ENCODE measurements around the gene CDK19. TPM values are rescaled to one million over a fixed set of nuclear protein-coding genes. Genes with fewer than 3 reads are reported as not detected.

The CDK19 gene
- total and polyA plus RNA-seq, 2 donors (not counting 1 experiment from before 2014, with no cell fraction given): 11.2 to 11.3 TPM

GRCh38 chr6:110612298-110612697, 203.0 kb downstream of the CDK19 start:
- Histone ChIP-seq H3K27me3 (ENCODE audit: control insufficient read depth, insufficient read depth, low read length) (no peaks in the 10 kb centered on the region), H3K27ac (ENCODE audit: insufficient read depth, low read length) (no peak overlapping the region), H4K20me1 (ENCODE audit: control insufficient read depth, extremely low read depth, insufficient read depth, low read length) (no peaks in the 10 kb centered on the region), H3K79me2 (ENCODE audit: control insufficient read depth, insufficient read depth, low read length) (no peaks in the 10 kb centered on the region), H3K4me2 (ENCODE audit: extremely low read depth, insufficient read depth, low read length) (no peak overlapping the region), H3K36me3 (ENCODE audit: control insufficient read depth, insufficient read depth, low read length) (no peaks in the 10 kb centered on the region), H3K9ac (ENCODE audit: insufficient read depth, low read length) (no peak overlapping the region), H3K4me1 (ENCODE audit: control insufficient read depth, extremely low read depth, insufficient read depth, low read length) (no peaks in the 10 kb centered on the region), H2AFZ (ENCODE audit: low read length) (no peak overlapping the region), H3K4me3 (replicated peaks in 1 of 4; ENCODE audit: control extremely low read depth in 1 of 4, insufficient read depth in 1 of 4, low read depth in 3 of 4, low read length in 4 of 4) (no peak overlapping the region), H3K9me3 (ENCODE audit: control insufficient read depth, insufficient read depth, low read depth, low read length) (no peaks in the 10 kb centered on the region)
- DNase-seq (ENCODE audit: low read depth in 2 of 2): no peak
- TF ChIP-seq EZH2 (IDR thresholded peaks at IDR 0.05; ENCODE audit: low read length, missing control alignments) (no peak), CTCF (conservative IDR thresholded peaks at IDR 0.05 in 1 of 2, IDR thresholded peaks at IDR 0.05 in 1 of 2; ENCODE audit: low read depth in 1 of 2, low read length in 2 of 2) (no peak)

- DNase-seq (ENCODE audit: low read depth in 2 of 2): peak in 1 of 2 donors; percentile 28
Measured at GRCh38 chr6:110609101-110609500, 206.2 kb downstream of the CDK19 start.

GRCh38 chr6:110608151-110608550, 207.1 kb downstream of the CDK19 start:
- Histone ChIP-seq H3K79me2 (ENCODE audit: control insufficient read depth, insufficient read depth, low read length) (no peaks in the 10 kb centered on the region), H3K4me3 (replicated peaks in 1 of 4; ENCODE audit: control extremely low read depth in 1 of 4, insufficient read depth in 1 of 4, low read depth in 3 of 4, low read length in 4 of 4) (no peak overlapping the region), H2AFZ (ENCODE audit: low read length) (no peak overlapping the region), H3K27me3 (ENCODE audit: control insufficient read depth, insufficient read depth, low read length) (no peaks in the 10 kb centered on the region), H3K4me2 (ENCODE audit: extremely low read depth, insufficient read depth, low read length) (no peak overlapping the region), H4K20me1 (ENCODE audit: control insufficient read depth, extremely low read depth, insufficient read depth, low read length) (no peaks in the 10 kb centered on the region), H3K9me3 (ENCODE audit: control insufficient read depth, insufficient read depth, low read depth, low read length) (no peaks in the 10 kb centered on the region), H3K27ac (ENCODE audit: insufficient read depth, low read length) (no peak overlapping the region), H3K4me1 (ENCODE audit: control insufficient read depth, extremely low read depth, insufficient read depth, low read length) (no peaks in the 10 kb centered on the region), H3K9ac (ENCODE audit: insufficient read depth, low read length) (no peak overlapping the region), H3K36me3 (ENCODE audit: control insufficient read depth, insufficient read depth, low read length) (no peaks in the 10 kb centered on the region)
- DNase-seq (ENCODE audit: low read depth in 2 of 2): no peak
- TF ChIP-seq CTCF (conservative IDR thresholded peaks at IDR 0.05 in 1 of 2, IDR thresholded peaks at IDR 0.05 in 1 of 2; ENCODE audit: low read depth in 1 of 2, low read length in 2 of 2): no peak
- TF ChIP-seq EZH2 (IDR thresholded peaks at IDR 0.05; ENCODE audit: low read length, missing control alignments): no peak

More at GRCh38 chr6:110609101-110609500, 206.2 kb downstream of the CDK19 start:
- TF ChIP-seq EZH2 (IDR thresholded peaks at IDR 0.05; ENCODE audit: low read length, missing control alignments): no peak
- H3K4me1 ChIP-seq (ENCODE audit: control insufficient read depth, extremely low read depth, insufficient read depth, low read length): no peaks in the 10 kb centered on the region
- H3K79me2 ChIP-seq (ENCODE audit: control insufficient read depth, insufficient read depth, low read length): no peaks in the 10 kb centered on the region
- H3K36me3 ChIP-seq (ENCODE audit: control insufficient read depth, insufficient read depth, low read length): no peaks in the 10 kb centered on the region
- no peak overlapping the region for H2AFZ ChIP-seq (ENCODE audit: low read length)
- no peaks in the 10 kb centered on the region for H4K20me1 ChIP-seq (ENCODE audit: control insufficient read depth, extremely low read depth, insufficient read depth, low read length)
- H3K4me2 ChIP-seq (ENCODE audit: extremely low read depth, insufficient read depth, low read length): no peak overlapping the region
- no peak overlapping the region for H3K27ac ChIP-seq (ENCODE audit: insufficient read depth, low read length)
- H3K4me3 ChIP-seq (replicated peaks in 1 of 4; ENCODE audit: control extremely low read depth in 1 of 4, insufficient read depth in 1 of 4, low read depth in 3 of 4, low read length in 4 of 4): no peak overlapping the region
- no peak overlapping the region for H3K9ac ChIP-seq (ENCODE audit: insufficient read depth, low read length)
- H3K27me3 ChIP-seq (ENCODE audit: control insufficient read depth, insufficient read depth, low read length): no peaks in the 10 kb centered on the region
- no peaks in the 10 kb centered on the region for H3K9me3 ChIP-seq (ENCODE audit: control insufficient read depth, insufficient read depth, low read depth, low read length)
